GM21381 (cell line): ENCODE results near the gene AVPR1B.

Experiments used
- ATAC-seq: cut with Tn5 transposase; IDR thresholded peaks from one replicate; pipeline ENCODE4 v1.9.1; 2021; ENCODE audit warnings: mild to moderate bottlenecking, moderate library complexity; ENCODE audit not compliant: unreplicated experiment

AVPR1B gene

GRCh38 chr1:206117151-206117948 lies at the start of gene AVPR1B:
TSS of gene AVPR1B (minus strand) at chr1:206117388. CDS start at chr1:206116890, 498 bp downstream.
- no peak for ATAC-seq

GRCh38 chr1:206145771-206146290 lies 28.6 kb upstream of the AVPR1B start:
- ATAC-seq = no peak

- no peak for ATAC-seq
Observed at GRCh38 chr1:206144605-206145004, 27.4 kb upstream of the AVPR1B start.

GRCh38 chr1:206143537-206144172 lies 26.5 kb upstream of the AVPR1B start:
- no peak for ATAC-seq

GRCh38 chr1:206142770-206143169 lies 25.6 kb upstream of the AVPR1B start:
- ATAC-seq = no peak

GRCh38 chr1:206142011-206142410 lies 24.8 kb upstream of the AVPR1B start:
- ATAC-seq = no peak

GRCh38 chr1:206136241-206136640 lies 19.1 kb upstream of the AVPR1B start:
- ATAC-seq = no peak

GRCh38 chr1:206135248-206135647 lies 18.1 kb upstream of the AVPR1B start:
- no peak for ATAC-seq

- ATAC-seq = no peak
Observed at GRCh38 chr1:206133751-206134415, 16.7 kb upstream of the AVPR1B start.

- no peak for ATAC-seq
Observed at GRCh38 chr1:206131037-206131436, 13.8 kb upstream of the AVPR1B start.

GRCh38 chr1:206128196-206128595 lies 11.0 kb upstream of the AVPR1B start:
- ATAC-seq = no peak

GRCh38 chr1:206127336-206127735 lies 10.1 kb upstream of the AVPR1B start:
- no peak for ATAC-seq

- no peak for ATAC-seq
Observed at GRCh38 chr1:206125346-206125745, 8.2 kb upstream of the AVPR1B start.

- ATAC-seq = no peak
Observed at GRCh38 chr1:206122686-206123085, 5.5 kb upstream of the AVPR1B start.

GRCh38 chr1:206121269-206121668 lies 4.1 kb upstream of the AVPR1B start:
- no peak for ATAC-seq

GRCh38 chr1:206120406-206120805 lies 3.2 kb upstream of the AVPR1B start:
- ATAC-seq = no peak

GRCh38 chr1:206116873-206117150 lies 376 bp downstream of the AVPR1B start:
- no peak for ATAC-seq

- no peak for ATAC-seq
Observed at GRCh38 chr1:206116191-206116872, 856 bp downstream of the AVPR1B start.

GRCh38 chr1:206115791-206116190 lies 1.4 kb downstream of the AVPR1B start:
- no peak for ATAC-seq

- ATAC-seq = no peak
Observed at GRCh38 chr1:206114692-206115640, 2.2 kb downstream of the AVPR1B start.
